DOHH2 (cell line): ENCODE data around the gene APLP2.
"Not testable (repeated sequence)": the region's sequence is repeated elsewhere in the genome, so short reads cannot be mapped to it uniquely, and the experiment has no call there.

Source experiments
- H3F3A ChIP-seq: fragments of 200-600 bp; sonication (generic), shearing (Covaris generic); 2 replicates; pipeline ENCODE4 v1.6.0; 2016; ENCODE audit warnings: antibody characterized with exemption, mild to moderate bottlenecking; ENCODE audit not compliant: control insufficient read depth, insufficient read depth
- H3K27ac ChIP-seq: fragments of 200-600 bp; sonication (generic); 2 replicates; pipeline ENCODE4 v1.5.1; 2014; ENCODE audit warnings: low read depth, mild to moderate bottlenecking, low read length, moderate library complexity
- H3K27me3 ChIP-seq: fragments of 200-600 bp; sonication (generic); 2 replicates; pipeline ENCODE4 v1.6.1; 2014; ENCODE audit warnings: mild to moderate bottlenecking, low read length, mixed read lengths; ENCODE audit not compliant: control insufficient read depth
- H3K36me3 ChIP-seq: fragments of 200-600 bp; sonication (generic); 2 replicates; pipeline ENCODE4 v1.6.1; 2014; ENCODE audit warnings: mild to moderate bottlenecking, low read length, moderate library complexity, mixed read lengths; ENCODE audit not compliant: control insufficient read depth
- H3K4me1 ChIP-seq: fragments of 200-600 bp; sonication (generic); 2 replicates; pipeline ENCODE4 v1.6.1; 2014; ENCODE audit warnings: mild to moderate bottlenecking, low read length, mixed read lengths; ENCODE audit not compliant: control insufficient read depth
- H3K4me2 ChIP-seq: fragments of 200-600 bp; sonication (generic); 2 replicates; pipeline ENCODE4 v1.6.0; 2014; ENCODE audit warnings: mild to moderate bottlenecking, low read length, moderate library complexity
- H3K4me3 ChIP-seq: fragments of 200-600 bp; sonication (generic); 2 replicates; pipeline ENCODE4 v1.5.1; 2014; ENCODE audit warnings: mild to moderate bottlenecking, low read length, mixed read lengths
- H3K79me2 ChIP-seq: fragments of 200-600 bp; sonication (generic); 2 replicates; pipeline ENCODE4 v1.6.1; 2014; ENCODE audit warnings: mild to moderate bottlenecking, low read length, mixed read lengths; ENCODE audit not compliant: control insufficient read depth
- H3K9me2 ChIP-seq: fragments of 200-600 bp; sonication (generic); replicated peaks from 2 replicates; pipeline ENCODE4 v1.6.1; 2014; ENCODE audit warnings: mild to moderate bottlenecking, low read length, mixed read lengths; ENCODE audit not compliant: control insufficient read depth
- H3K9me3 ChIP-seq: fragments of 200-600 bp; sonication (generic); 2 replicates; pipeline ENCODE4 v1.6.1; 2014; ENCODE audit warnings: antibody characterized with exemption, low read length, mixed read lengths; ENCODE audit not compliant: control insufficient read depth, insufficient read depth
- H4K20me1 ChIP-seq: fragments of 200-600 bp; sonication (generic); 2 replicates; pipeline ENCODE4 v1.6.0; 2014; ENCODE audit warnings: low read depth, mild to moderate bottlenecking, antibody characterized with exemption, low read length, moderate library complexity; ENCODE audit not compliant: control insufficient read depth, insufficient read depth
- CTCF ChIP-seq: fragments of 200-600 bp; sonication (generic); IDR thresholded peaks from one replicate; pipeline ENCODE4 v1.5.1; 2014; ENCODE audit warnings: antibody characterized with exemption, mild to moderate bottlenecking, low read depth, low read length; ENCODE audit not compliant: poor library complexity, severe bottlenecking
- EZH2phosphoT487 ChIP-seq: fragments of 200-600 bp; sonication (generic); IDR thresholded peaks from 2 replicates; pipeline ENCODE4 v1.6.1; 2017; ENCODE audit warnings: borderline replicate concordance, mild to moderate bottlenecking, antibody characterized with exemption, low read length, moderate library complexity, mixed read lengths

The APLP2 gene

GRCh38 chr11:130171534-130171933, 101.8 kb downstream of the APLP2 start:
- H3K27me3 ChIP-seq, result no peaks in the 10 kb centered on the region
- H3K4me1 ChIP-seq, result peaks cover 98% of the 10 kb centered on the region
- H3K79me2 ChIP-seq, result peaks cover 100% of the 10 kb centered on the region
- H3F3A ChIP-seq, result peaks cover 31% of the 10 kb centered on the region
- no peaks in the 10 kb centered on the region for H3K9me2 ChIP-seq
- H4K20me1 ChIP-seq, result peaks cover 12% of the 10 kb centered on the region; the same call in 1 of the 2 replicates
- TF ChIP-seq CTCF, result no peak
- H3K9me3 ChIP-seq, result no peaks in the 10 kb centered on the region
- peak overlapping the region; percentile 94 for H3K27ac ChIP-seq
- H3K36me3 ChIP-seq, result peaks cover 35% of the 10 kb centered on the region
- peak overlapping the region; percentile 74 for H3K4me2 ChIP-seq
- H3K4me3 ChIP-seq, result peak overlapping the region; percentile 67

DNA sequence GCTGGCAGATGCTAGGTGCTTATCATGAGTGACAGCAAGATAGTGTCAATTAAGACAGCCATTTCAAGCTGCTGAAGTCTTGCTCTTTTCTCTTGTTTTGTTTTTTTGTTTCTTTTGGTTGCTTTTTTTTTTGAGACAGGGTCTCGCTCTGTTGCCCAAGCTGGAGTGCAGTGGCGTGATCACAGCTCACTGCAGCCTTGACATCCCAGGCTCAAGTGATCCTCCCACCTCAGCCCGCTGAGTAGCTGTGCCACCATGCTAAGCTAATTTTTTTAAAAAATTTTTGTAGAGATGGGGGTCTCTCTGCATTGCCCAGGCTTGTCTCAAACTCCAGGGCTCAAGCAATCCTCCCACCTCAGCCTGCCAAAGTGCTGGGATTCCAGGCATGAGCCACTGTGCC, 102.3 kb downstream of the APLP2 start:
- H3K27ac ChIP-seq, result peak overlapping the region; percentile 94
- H3K27me3 ChIP-seq, H3K9me3 ChIP-seq, H3K9me2 ChIP-seq: not testable (repeated sequence)
- peaks cover 28% of the 10 kb centered on the region for H3F3A ChIP-seq
- peaks cover 35% of the 10 kb centered on the region for H3K36me3 ChIP-seq
- peak overlapping the region; percentile 74 for H3K4me2 ChIP-seq
- H3K79me2 ChIP-seq, result peaks cover 100% of the 10 kb centered on the region
- H3K4me1 ChIP-seq, result peaks cover 97% of the 10 kb centered on the region
- H4K20me1 ChIP-seq, result peaks cover 12% of the 10 kb centered on the region; the same call in 1 of the 2 replicates
- H3K4me3 ChIP-seq, result peak overlapping the region; percentile 67

GRCh38 chr11:130174642-130175041, 104.9 kb downstream of the APLP2 start:
- H3F3A ChIP-seq, result peaks cover 46% of the 10 kb centered on the region
- no peak overlapping the region for H3K4me3 ChIP-seq
- no peaks in the 10 kb centered on the region for H3K9me2 ChIP-seq
- H3K4me1 ChIP-seq, result peaks cover 97% of the 10 kb centered on the region
- H3K79me2 ChIP-seq, result peaks cover 100% of the 10 kb centered on the region
- peaks cover 9% of the 10 kb centered on the region; the same call in 1 of the 2 replicates for H4K20me1 ChIP-seq
- no peaks in the 10 kb centered on the region for H3K27me3 ChIP-seq
- H3K27ac ChIP-seq, result peak overlapping the region; percentile 94
- H3K36me3 ChIP-seq, result peaks cover 39% of the 10 kb centered on the region
- H3K9me3 ChIP-seq, result no peaks in the 10 kb centered on the region
- TF ChIP-seq EZH2phosphoT487 (no peak), CTCF (no peak)
- H3K4me2 ChIP-seq, result no peak overlapping the region

DNA sequence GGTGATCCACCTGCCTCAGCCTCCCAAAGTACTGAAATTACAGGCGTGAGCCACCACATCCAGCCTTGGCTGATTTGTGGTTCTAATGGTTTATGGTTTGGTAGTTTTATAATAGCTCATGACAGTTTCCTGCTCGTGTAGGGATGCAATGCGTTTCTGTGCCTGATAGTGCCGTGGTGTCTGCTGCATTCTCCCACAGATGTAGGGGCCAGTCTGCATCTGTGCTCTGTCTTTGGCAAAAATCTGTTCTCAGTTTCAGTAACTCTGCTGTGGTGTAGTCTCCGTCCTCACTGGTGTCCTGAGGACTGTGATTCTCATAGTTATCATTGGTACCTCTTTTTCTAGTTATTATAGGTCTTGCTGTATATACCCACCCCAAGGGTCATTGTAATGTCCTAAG, 106.2 kb downstream of the APLP2 start:
- Histone ChIP-seq H3K79me2 (peaks cover 100% of the 10 kb centered on the region), H3K4me2 (peak overlapping the region; percentile 28), H3K36me3 (peaks cover 46% of the 10 kb centered on the region), H3K9me3 (no peaks in the 10 kb centered on the region), H3K4me3 (no peak overlapping the region), H4K20me1 (peaks cover 6% of the 10 kb centered on the region; the same call in 1 of the 2 replicates), H3K27ac (peak overlapping the region; percentile 53), H3K4me1 (peaks cover 97% of the 10 kb centered on the region), H3K9me2 (no peaks in the 10 kb centered on the region), H3K27me3 (no peaks in the 10 kb centered on the region), H3F3A (peaks cover 52% of the 10 kb centered on the region)
- TF ChIP-seq CTCF (no peak), EZH2phosphoT487 (no peak)
